DLD1 (cell line): ENCODE results near the gene IL3RA.
"Not testable (repeated sequence)": the region's sequence is repeated elsewhere in the genome, so short reads cannot be mapped to it uniquely, and the experiment has no call there.

ENCODE experiments used
- in situ Hi-C: cut with HindIII; loops from 2 replicates; pipeline ENCODE4 v1.10.0; 2017; ENCODE audit warnings: low sequenced_read_pairs

IL3RA gene

GRCh38 chrX:1336331-1336943, at the start of gene IL3RA:
Gene IL3RA, plus strand, starts transcription at chrX:1336785. Its CDS starts 4,981 bp downstream, at chrX:1341766.
- in situ Hi-C loops = no loop called here

- in situ Hi-C loops = no loop called here
Observed at GRCh38 chrX:1289535-1289934, 47.0 kb upstream of the IL3RA start.

- in situ Hi-C loops = no loop called here
Observed at GRCh38 chrX:1291110-1291740, 45.4 kb upstream of the IL3RA start.

GRCh38 chrX:1292575-1293290, 43.9 kb upstream of the IL3RA start:
- in situ Hi-C loops = no loop called here

- in situ Hi-C loops = no loop called here
Observed at GRCh38 chrX:1294301-1295067, 42.1 kb upstream of the IL3RA start.

- in situ Hi-C loops = no loop called here
Observed at GRCh38 chrX:1295550-1295949, 41.0 kb upstream of the IL3RA start.

GRCh38 chrX:1297591-1297990, 39.0 kb upstream of the IL3RA start:
- in situ Hi-C loops = not testable (repeated sequence)

- in situ Hi-C loops = no loop called here
Observed at GRCh38 chrX:1300449-1300848, 36.1 kb upstream of the IL3RA start.

- in situ Hi-C loops = no loop called here
Observed at GRCh38 chrX:1305411-1305810, 31.2 kb upstream of the IL3RA start.

GRCh38 chrX:1306909-1307625, 29.5 kb upstream of the IL3RA start:
- in situ Hi-C loops = no loop called here

GRCh38 chrX:1307626-1308340, 28.8 kb upstream of the IL3RA start:
- in situ Hi-C loops = no loop called here

- in situ Hi-C loops = no loop called here
Observed at GRCh38 chrX:1308476-1308875, 28.1 kb upstream of the IL3RA start.

- in situ Hi-C loops = not testable (repeated sequence)
Observed at GRCh38 chrX:1308917-1309316, 27.7 kb upstream of the IL3RA start.

GRCh38 chrX:1313788-1314187, 22.8 kb upstream of the IL3RA start:
- in situ Hi-C loops = no loop called here

- in situ Hi-C loops = no loop called here
Observed at GRCh38 chrX:1316527-1316926, 20.1 kb upstream of the IL3RA start.

- in situ Hi-C loops = no loop called here
Observed at GRCh38 chrX:1321674-1322073, 14.9 kb upstream of the IL3RA start.

GRCh38 chrX:1322393-1322792, 14.2 kb upstream of the IL3RA start:
- in situ Hi-C loops = no loop called here

GRCh38 chrX:1323315-1323714, 13.3 kb upstream of the IL3RA start:
- in situ Hi-C loops = no loop called here

GRCh38 chrX:1325515-1326116, 11.0 kb upstream of the IL3RA start:
- in situ Hi-C loops = no loop called here
